Measurements from ENCODE around the gene KCNJ1. TPM values are rescaled to one million over a fixed set of nuclear protein-coding genes. Genes with fewer than 3 reads are reported as not detected.

KCNJ1 gene
- total and polyA plus RNA-seq, 2 donors (not counting 3 experiments of a cell fraction or from before 2014, with no cell fraction given): not detected

- ChIA-PET CTCF (interaction anchor here (1.0 kb wide), 1 partner anchor 14 kb away, joined by 4 read pairs; no protein-coding TSS in a partner anchor), POLR2A (no interaction called here)
- TF ChIP-seq EZH2 (IDR thresholded peaks at IDR 0.05; ENCODE audit: borderline replicate concordance, low read depth, low read length, severe bottlenecking) (no peak), JUN (IDR thresholded peaks at IDR 0.05; ENCODE audit: borderline replicate concordance, insufficient read depth, insufficient read length, low read depth) (no peak), POLR2AphosphoS5 (IDR thresholded peaks at IDR 0.05; ENCODE audit: insufficient read depth, low read depth, low read length) (no peak), GATA2 (IDR thresholded peaks at IDR 0.05; ENCODE audit: insufficient read depth, insufficient read length, low read depth, low read length) (no peak), FOS (IDR thresholded peaks at IDR 0.05; ENCODE audit: borderline replicate concordance, insufficient read depth, low read length) (no peak), POLR2A (IDR thresholded peaks at IDR 0.05; ENCODE audit: low read depth, low read length) (no peak), MAX (IDR thresholded peaks at IDR 0.05; ENCODE audit: insufficient read depth, insufficient read length) (no peak), MYC (IDR thresholded peaks at IDR 0.05; ENCODE audit: low read depth, low read length) (no peak), CTCF (IDR thresholded peaks at IDR 0.05; ENCODE audit: extremely low read depth in 1 of 2, insufficient read depth in 1 of 2, low read depth in 1 of 2, low read length in 2 of 2) (no peak)
- dilution Hi-C loops (cut with MboI; ENCODE audit: extremely low pct_ligation_motif_present, low sequenced_read_pairs): no loop called here
- DNase-seq (ENCODE audit: low read depth, low spot score): no peak
- no peaks in the 10 kb centered on the region for H3K36me3 ChIP-seq (ENCODE audit: control insufficient read depth in 2 of 2, extremely low read depth in 1 of 2, insufficient read depth in 2 of 2, low read length in 2 of 2)
- H3K4me1 ChIP-seq (ENCODE audit: control insufficient read depth, extremely low read depth, insufficient read depth, low read length): no peaks in the 10 kb centered on the region
- H2AFZ ChIP-seq (ENCODE audit: low read depth, low read length): no peak overlapping the region
- no peak overlapping the region for H3K9ac ChIP-seq (replicated peaks; ENCODE audit: extremely low read depth, insufficient read depth, low read length)
- H3K9me3 ChIP-seq (replicated peaks; ENCODE audit: control insufficient read depth, insufficient read depth, low read length): no peaks in the 10 kb centered on the region
- H3K9me1 ChIP-seq (replicated peaks; ENCODE audit: control insufficient read depth, extremely low read depth, insufficient read depth, low read length): no peaks in the 10 kb centered on the region
- intact Hi-C loops (cut with micrococcal nuclease): no loop called here
- no peak overlapping the region for H3K27ac ChIP-seq (ENCODE audit: insufficient read depth, low read depth, low read length)
- FAIRE-seq: no peak
- H4K20me1 ChIP-seq (replicated peaks; ENCODE audit: control insufficient read depth, extremely low read depth, insufficient read depth, low read length): no peaks in the 10 kb centered on the region
- no TSS peak for BruUV-seq (replicated peaks)
- H3K27me3 ChIP-seq (ENCODE audit: control insufficient read depth in 2 of 2, insufficient read depth in 2 of 2, low read length in 2 of 2): peaks cover 14 to 24% of the 10 kb centered on the region in 2 experiments
- H3K79me2 ChIP-seq (ENCODE audit: control insufficient read depth, insufficient read depth, low read length): no peaks in the 10 kb centered on the region
- H3K4me2 ChIP-seq (ENCODE audit: insufficient read depth, low read length): no peak overlapping the region
- H3K4me3 ChIP-seq (replicated peaks in 1 of 3; ENCODE audit: insufficient read depth in 1 of 3, low read depth in 1 of 3, low read length in 3 of 3): no peak overlapping the region
Observed at GRCh38 chr11:128898580-128899344, 31.7 kb upstream of the KCNJ1 start.
